Liver (tissue), 3 donors: Measurements from ENCODE around the gene TNRC6B.

Experiments
- EGR1 ChIP-seq, 2 donors: IDR thresholded peaks; 2 replicates each; pipeline ENCODE4 v1.6.1; 2016 to 2018; ENCODE audit warnings: antibody characterized with exemption in 2 of 2, low read depth in 2 of 2
- FOXA1 ChIP-seq: IDR thresholded peaks from 2 replicates; pipeline ENCODE4 v1.6.1; 2016; ENCODE audit warnings: antibody characterized with exemption
- GABPA ChIP-seq, 2 donors: IDR thresholded peaks in 1 of 2; conservative IDR thresholded peaks in 1 of 2; 2 replicates each; pipeline ENCODE4 v1.6.1; 2016; ENCODE audit warnings: antibody characterized with exemption in 2 of 2, mild to moderate bottlenecking in 1 of 2, moderate library complexity in 1 of 2
- HNF4A ChIP-seq, 2 donors: conservative IDR thresholded peaks; 2 replicates each; pipeline ENCODE4 v1.6.1; 2016; ENCODE audit warnings: antibody characterized with exemption in 2 of 2, mild to moderate bottlenecking in 2 of 2
- RAD21 ChIP-seq, 2 donors: IDR thresholded peaks; 2 replicates each; pipeline ENCODE4 v1.6.1; 2016; ENCODE audit warnings: antibody characterized with exemption in 2 of 2, mild to moderate bottlenecking in 2 of 2
- TAF1 ChIP-seq: conservative IDR thresholded peaks from 2 replicates; pipeline ENCODE4 v1.6.1; 2016; ENCODE audit warnings: antibody characterized with exemption, mild to moderate bottlenecking
- TF ChIP-seq, protein P1 (sequence below): fragments of 150-350 bp; IDR thresholded peaks from 2 replicates; pipeline ENCODE4 v1.5.1; 2017; ENCODE audit warnings: improper control_type of control experiment, low read depth, low read length; ENCODE audit not compliant: missing input control
- TF ChIP-seq, protein P2 (sequence below): IDR thresholded peaks from 2 replicates; pipeline ENCODE4 v1.6.1; 2016; ENCODE audit warnings: antibody characterized with exemption
- TF ChIP-seq, protein P3 (sequence below): IDR thresholded peaks from 2 replicates; pipeline ENCODE4 v1.6.1; 2016; ENCODE audit warnings: antibody characterized with exemption, mild to moderate bottlenecking
- TF ChIP-seq, protein P4 (sequence below): IDR thresholded peaks from 2 replicates; pipeline ENCODE4 v1.6.1; 2016; ENCODE audit warnings: antibody characterized with exemption
- TF ChIP-seq, protein P5 (sequence below): IDR thresholded peaks from 2 replicates; pipeline ENCODE4 v1.6.1; 2016; ENCODE audit warnings: antibody characterized with exemption
- donor health status: healthy.
- donor health status: healthy.

DNA sequence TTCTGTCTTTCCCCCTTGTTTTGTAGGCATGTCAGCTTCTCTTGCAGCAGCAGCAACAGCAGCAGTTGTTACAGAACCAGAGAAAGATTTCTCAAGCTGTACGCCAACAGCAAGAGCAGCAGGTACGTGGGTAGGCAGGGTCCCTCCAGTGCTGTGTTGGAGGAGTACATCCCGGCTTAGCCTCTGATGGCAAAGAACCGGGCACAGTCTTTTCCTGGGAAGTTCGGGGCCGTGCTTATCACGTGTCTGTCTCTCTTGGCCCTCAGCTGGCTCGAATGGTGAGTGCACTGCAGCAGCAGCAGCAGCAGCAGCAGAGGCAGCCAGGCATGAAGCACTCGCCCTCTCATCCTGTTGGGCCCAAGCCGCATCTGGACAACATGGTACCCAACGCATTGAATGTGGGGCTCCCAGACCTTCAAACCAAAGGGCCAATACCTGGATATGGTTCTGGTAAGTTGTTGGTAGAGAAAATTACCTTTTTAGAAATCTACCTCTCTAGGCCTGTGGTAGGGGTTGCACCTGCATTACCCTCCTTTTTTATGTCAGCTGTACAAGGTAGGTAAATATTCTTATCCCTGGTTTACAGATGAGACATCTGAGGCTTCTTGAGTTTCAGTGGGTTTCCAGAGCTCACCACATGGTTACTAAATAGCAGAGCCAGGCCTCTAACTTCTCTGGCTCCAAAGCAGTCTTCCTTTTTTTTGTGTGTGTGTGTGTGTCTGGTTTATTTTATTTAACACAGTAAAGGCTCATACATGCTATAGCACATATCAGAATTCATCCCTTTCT, 123.4 kb downstream of the TNRC6B start:
- TF ChIP-seq, protein P1, sequence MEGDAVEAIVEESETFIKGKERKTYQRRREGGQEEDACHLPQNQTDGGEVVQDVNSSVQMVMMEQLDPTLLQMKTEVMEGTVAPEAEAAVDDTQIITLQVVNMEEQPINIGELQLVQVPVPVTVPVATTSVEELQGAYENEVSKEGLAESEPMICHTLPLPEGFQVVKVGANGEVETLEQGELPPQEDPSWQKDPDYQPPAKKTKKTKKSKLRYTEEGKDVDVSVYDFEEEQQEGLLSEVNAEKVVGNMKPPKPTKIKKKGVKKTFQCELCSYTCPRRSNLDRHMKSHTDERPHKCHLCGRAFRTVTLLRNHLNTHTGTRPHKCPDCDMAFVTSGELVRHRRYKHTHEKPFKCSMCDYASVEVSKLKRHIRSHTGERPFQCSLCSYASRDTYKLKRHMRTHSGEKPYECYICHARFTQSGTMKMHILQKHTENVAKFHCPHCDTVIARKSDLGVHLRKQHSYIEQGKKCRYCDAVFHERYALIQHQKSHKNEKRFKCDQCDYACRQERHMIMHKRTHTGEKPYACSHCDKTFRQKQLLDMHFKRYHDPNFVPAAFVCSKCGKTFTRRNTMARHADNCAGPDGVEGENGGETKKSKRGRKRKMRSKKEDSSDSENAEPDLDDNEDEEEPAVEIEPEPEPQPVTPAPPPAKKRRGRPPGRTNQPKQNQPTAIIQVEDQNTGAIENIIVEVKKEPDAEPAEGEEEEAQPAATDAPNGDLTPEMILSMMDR = no peak
- TF ChIP-seq RAD21 (IDR thresholded peaks at IDR 0.05) (no peak), FOXA1 (no peak), GABPA (IDR thresholded peaks at IDR 0.05 in 1 of 2, conservative IDR thresholded peaks at IDR 0.05 in 1 of 2) (no peak), HNF4A (conservative IDR thresholded peaks at IDR 0.05) (no peak), EGR1 (IDR thresholded peaks at IDR 0.05; ENCODE audit: low read depth in 2 of 2) (no peak), TAF1 (no peak)
- TF ChIP-seq, protein P2, sequence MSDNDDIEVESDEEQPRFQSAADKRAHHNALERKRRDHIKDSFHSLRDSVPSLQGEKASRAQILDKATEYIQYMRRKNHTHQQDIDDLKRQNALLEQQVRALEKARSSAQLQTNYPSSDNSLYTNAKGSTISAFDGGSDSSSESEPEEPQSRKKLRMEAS = no peak
- TF ChIP-seq, protein P3, sequence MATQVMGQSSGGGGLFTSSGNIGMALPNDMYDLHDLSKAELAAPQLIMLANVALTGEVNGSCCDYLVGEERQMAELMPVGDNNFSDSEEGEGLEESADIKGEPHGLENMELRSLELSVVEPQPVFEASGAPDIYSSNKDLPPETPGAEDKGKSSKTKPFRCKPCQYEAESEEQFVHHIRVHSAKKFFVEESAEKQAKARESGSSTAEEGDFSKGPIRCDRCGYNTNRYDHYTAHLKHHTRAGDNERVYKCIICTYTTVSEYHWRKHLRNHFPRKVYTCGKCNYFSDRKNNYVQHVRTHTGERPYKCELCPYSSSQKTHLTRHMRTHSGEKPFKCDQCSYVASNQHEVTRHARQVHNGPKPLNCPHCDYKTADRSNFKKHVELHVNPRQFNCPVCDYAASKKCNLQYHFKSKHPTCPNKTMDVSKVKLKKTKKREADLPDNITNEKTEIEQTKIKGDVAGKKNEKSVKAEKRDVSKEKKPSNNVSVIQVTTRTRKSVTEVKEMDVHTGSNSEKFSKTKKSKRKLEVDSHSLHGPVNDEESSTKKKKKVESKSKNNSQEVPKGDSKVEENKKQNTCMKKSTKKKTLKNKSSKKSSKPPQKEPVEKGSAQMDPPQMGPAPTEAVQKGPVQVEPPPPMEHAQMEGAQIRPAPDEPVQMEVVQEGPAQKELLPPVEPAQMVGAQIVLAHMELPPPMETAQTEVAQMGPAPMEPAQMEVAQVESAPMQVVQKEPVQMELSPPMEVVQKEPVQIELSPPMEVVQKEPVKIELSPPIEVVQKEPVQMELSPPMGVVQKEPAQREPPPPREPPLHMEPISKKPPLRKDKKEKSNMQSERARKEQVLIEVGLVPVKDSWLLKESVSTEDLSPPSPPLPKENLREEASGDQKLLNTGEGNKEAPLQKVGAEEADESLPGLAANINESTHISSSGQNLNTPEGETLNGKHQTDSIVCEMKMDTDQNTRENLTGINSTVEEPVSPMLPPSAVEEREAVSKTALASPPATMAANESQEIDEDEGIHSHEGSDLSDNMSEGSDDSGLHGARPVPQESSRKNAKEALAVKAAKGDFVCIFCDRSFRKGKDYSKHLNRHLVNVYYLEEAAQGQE = no peak
- TF ChIP-seq, protein P4, sequence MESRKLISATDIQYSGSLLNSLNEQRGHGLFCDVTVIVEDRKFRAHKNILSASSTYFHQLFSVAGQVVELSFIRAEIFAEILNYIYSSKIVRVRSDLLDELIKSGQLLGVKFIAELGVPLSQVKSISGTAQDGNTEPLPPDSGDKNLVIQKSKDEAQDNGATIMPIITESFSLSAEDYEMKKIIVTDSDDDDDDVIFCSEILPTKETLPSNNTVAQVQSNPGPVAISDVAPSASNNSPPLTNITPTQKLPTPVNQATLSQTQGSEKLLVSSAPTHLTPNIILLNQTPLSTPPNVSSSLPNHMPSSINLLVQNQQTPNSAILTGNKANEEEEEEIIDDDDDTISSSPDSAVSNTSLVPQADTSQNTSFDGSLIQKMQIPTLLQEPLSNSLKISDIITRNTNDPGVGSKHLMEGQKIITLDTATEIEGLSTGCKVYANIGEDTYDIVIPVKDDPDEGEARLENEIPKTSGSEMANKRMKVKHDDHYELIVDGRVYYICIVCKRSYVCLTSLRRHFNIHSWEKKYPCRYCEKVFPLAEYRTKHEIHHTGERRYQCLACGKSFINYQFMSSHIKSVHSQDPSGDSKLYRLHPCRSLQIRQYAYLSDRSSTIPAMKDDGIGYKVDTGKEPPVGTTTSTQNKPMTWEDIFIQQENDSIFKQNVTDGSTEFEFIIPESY = no peak
- TF ChIP-seq, protein P5, sequence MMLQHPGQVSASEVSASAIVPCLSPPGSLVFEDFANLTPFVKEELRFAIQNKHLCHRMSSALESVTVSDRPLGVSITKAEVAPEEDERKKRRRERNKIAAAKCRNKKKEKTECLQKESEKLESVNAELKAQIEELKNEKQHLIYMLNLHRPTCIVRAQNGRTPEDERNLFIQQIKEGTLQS = no peak
